Lower leg skin (tissue), 4 donors: ENCODE data around the gene RALGDS. TPM values are rescaled to one million over a fixed set of nuclear protein-coding genes. Genes with fewer than 3 reads are reported as not detected.

ENCODE experiments used
- DNase-seq, 2 donors: peaks; one replicate each; pipeline ENCODE4 v3.0.0-alpha.2; 2019; ENCODE audit warnings: low spot score in 2 of 2
- H3K4me3 ChIP-seq: fragments of 200-600 bp; sonication (generic); 2 replicates; pipeline ENCODE4 v1.5.1; 2017; ENCODE audit warnings: mild to moderate bottlenecking, low read depth; ENCODE audit not compliant: poor library complexity, severe bottlenecking
- CTCF ChIP-seq, 3 donors: fragments of 450-650 bp; IDR thresholded peaks; one replicate each; pipeline ENCODE4 v1.5.1; 2016; ENCODE audit warnings: antibody characterized with exemption in 3 of 3, mild to moderate bottlenecking in 3 of 3, moderate library complexity in 2 of 3
- POLR2A ChIP-seq, 2 donors: fragments of 450-650 bp; IDR thresholded peaks; one replicate each; pipeline ENCODE4 v1.6.1; 2016 to 2017; ENCODE audit warnings: antibody characterized with exemption in 2 of 2, mild to moderate bottlenecking in 1 of 2, moderate library complexity in 1 of 2
- WGBS, 2 donors: methylation state at CpG; one replicate each; pipeline ENCODE4 v1.1.5; 2018; 5-methylcytosine and 5-hydroxymethylcytosine counted together
- intact Hi-C: fragments of 100-400 bp; cut with DNase I; formaldehyde crosslinking; loops from one replicate; pipeline ENCODE4 v1.15.0; 2023; ENCODE audit warnings: low total_unique reads
- total RNA-seq, 4 donors: library from RNA; depleted of rRNA; stranded (reverse); fragments of >200 nt; gene quantifications; one replicate each; pipeline ENCODE4 v1.1.0, GENCODE V29; 2016

The RALGDS gene
- total RNA-seq, 4 donors from 2014 or later: 95.0 to 176 (median 123) TPM

- 93 to 97% methylated on average over 23 to 30 of the region's 32 CpGs for WGBS, 2 donors
- intact Hi-C loops: loop anchor here (2.0 kb wide), 1 partner anchor 45 kb away; no protein-coding TSS in a partner anchor
- DNase-seq: no peak
- H3K4me3 ChIP-seq: no peak overlapping the region
- TF ChIP-seq CTCF (IDR thresholded peaks at IDR 0.05) (no peak), POLR2A (IDR thresholded peaks at IDR 0.05) (no peak)
Observed at GRCh38 chr9:133101356-133102189, 19.5 kb downstream of the RALGDS start.

- WGBS, 2 donors: 87 to 90% methylated on average over 13 of the region's 13 CpGs
- DNase-seq: no peak
Observed at GRCh38 chr9:133100506-133101355, 20.3 kb downstream of the RALGDS start.

GRCh38 chr9:133099726-133100505 lies 21.1 kb downstream of the RALGDS start:
- TF ChIP-seq POLR2A (IDR thresholded peaks at IDR 0.05): no peak
- no peak for TF ChIP-seq CTCF (IDR thresholded peaks at IDR 0.05)
- no peak overlapping the region for H3K4me3 ChIP-seq
- intact Hi-C loops: loop anchor here (2.0 kb wide), 1 partner anchor 57 kb away; no protein-coding TSS in a partner anchor
- DNase-seq: no peak
- WGBS, 2 donors: 94% methylated on average over 12 of the region's 12 CpGs

More at GRCh38 chr9:133100506-133101355, 20.3 kb downstream of the RALGDS start:
- intact Hi-C loops: no loop called here
- no peak overlapping the region for H3K4me3 ChIP-seq
- TF ChIP-seq CTCF (IDR thresholded peaks at IDR 0.05): no peak
- no peak for TF ChIP-seq POLR2A (IDR thresholded peaks at IDR 0.05)

- no peak for DNase-seq
- WGBS, 2 donors: 87 to 92% methylated on average over 5 of the region's 5 CpGs
- no peak overlapping the region for H3K4me3 ChIP-seq
- intact Hi-C loops: loop anchor here (2.0 kb wide), 1 partner anchor 56 kb away; no protein-coding TSS in a partner anchor
- no peak for TF ChIP-seq POLR2A (IDR thresholded peaks at IDR 0.05)
Observed at GRCh38 chr9:133098871-133099270, 22.2 kb downstream of the RALGDS start.

DNA sequence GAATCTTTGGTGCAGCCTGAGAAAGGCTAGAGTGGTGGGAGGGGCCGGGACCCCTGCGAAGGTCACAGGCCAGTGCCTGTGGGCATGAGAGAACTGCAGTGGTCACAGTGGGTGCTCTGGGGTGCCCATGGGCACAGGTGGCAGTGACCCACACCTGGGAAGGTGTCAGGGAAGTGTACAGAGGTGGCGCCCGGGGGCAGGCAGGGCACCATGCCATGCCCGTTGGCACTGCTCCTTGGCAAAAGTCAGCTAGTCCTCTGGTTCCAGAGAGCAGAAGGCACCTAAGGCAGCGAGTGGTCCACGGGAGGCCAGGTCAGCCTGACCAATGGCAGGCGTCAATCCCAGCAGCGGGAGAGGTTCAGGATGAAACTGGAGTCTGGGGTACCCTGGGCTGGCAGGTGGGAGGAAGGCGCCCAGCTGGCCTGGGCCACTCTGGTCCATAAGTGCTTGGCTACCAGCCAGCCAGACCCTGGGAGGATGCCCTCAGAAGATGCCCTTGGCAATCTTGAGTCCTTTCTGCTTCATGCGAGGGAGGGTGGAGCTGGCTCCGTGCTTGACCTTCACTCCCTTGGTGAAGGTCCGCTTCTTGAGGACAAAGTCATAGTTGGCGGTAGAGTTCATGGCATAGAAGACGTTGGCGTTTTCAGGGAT lies 22.8 kb downstream of the RALGDS start:
- H3K4me3 ChIP-seq: no peak overlapping the region
- DNase-seq: no peak
- no peak for TF ChIP-seq CTCF (IDR thresholded peaks at IDR 0.05)
- no peak for TF ChIP-seq POLR2A (IDR thresholded peaks at IDR 0.05)
- intact Hi-C loops: loop anchor here (2.0 kb wide), 1 partner anchor 55 kb away; no protein-coding TSS in a partner anchor
- 89 to 92% methylated on average over 15 to 16 of the region's 16 CpGs for WGBS, 2 donors
